CD4-positive, alpha-beta T cell treated with Interleukin-17A for 4 hours (primary cell): ENCODE measurements around the gene FAM120AOS.

Experiments used
- DNase-seq: peaks from one replicate; pipeline ENCODE4 v3.0.0-alpha.2; 2020; ENCODE audit warnings: mixed read lengths

Gene FAM120AOS

GRCh38 chr9:93436655-93437407 lies 16.6 kb downstream of the FAM120AOS start:
- no peak for DNase-seq

GRCh38 chr9:93436218-93436617 lies 17.2 kb downstream of the FAM120AOS start:
- no peak for DNase-seq

- no peak for DNase-seq
Observed at GRCh38 chr9:93435386-93435785, 18.0 kb downstream of the FAM120AOS start.

GRCh38 chr9:93434056-93434455 lies 19.3 kb downstream of the FAM120AOS start:
- no peak for DNase-seq

- no peak for DNase-seq
Observed at GRCh38 chr9:93432964-93433363, 20.4 kb downstream of the FAM120AOS start.

GRCh38 chr9:93431539-93432105 lies 21.8 kb downstream of the FAM120AOS start:
- DNase-seq, result no peak

- DNase-seq, result peak; percentile 3
Observed at GRCh38 chr9:93427655-93428379, 25.6 kb downstream of the FAM120AOS start.

GRCh38 chr9:93422977-93423616 lies 30.3 kb downstream of the FAM120AOS start:
- no peak for DNase-seq

GRCh38 chr9:93419023-93419422 lies 34.4 kb downstream of the FAM120AOS start:
- DNase-seq, result no peak

GRCh38 chr9:93417538-93417937 lies 35.8 kb downstream of the FAM120AOS start:
- DNase-seq, result no peak

GRCh38 chr9:93416530-93417235 lies 36.7 kb downstream of the FAM120AOS start:
- no peak for DNase-seq

GRCh38 chr9:93415176-93415690 lies 38.1 kb downstream of the FAM120AOS start:
- no peak for DNase-seq

GRCh38 chr9:93413530-93413929 lies 39.9 kb downstream of the FAM120AOS start:
- DNase-seq, result no peak

GRCh38 chr9:93406371-93406770 lies 47.0 kb downstream of the FAM120AOS start:
- DNase-seq, result no peak

- no peak for DNase-seq
Observed at GRCh38 chr9:93398471-93398870, 54.9 kb downstream of the FAM120AOS start.

GRCh38 chr9:93397661-93398373 lies 55.6 kb downstream of the FAM120AOS start:
- DNase-seq, result no peak
